ENCODE measurements around the gene CNTNAP1.

Gene CNTNAP1

GRCh38 chr17:42676424-42677011 lies 5.8 kb upstream of the CNTNAP1 start, which contains the start of gene PLEKHH3:
TSS of gene PLEKHH3 (minus strand) at chr17:42676994. CDS start at chr17:42676563, 431 bp downstream.
- H3K4me3 Mint-ChIP-seq: peak within 1 kb of the TSS; percentile 75
- no peak for DNase-seq
- H3K4me1 Mint-ChIP-seq (ENCODE audit: low read depth): peaks cover 56% of the 10 kb centered on the region
- no peaks in the 10 kb centered on the region for H3K9me3 Mint-ChIP-seq
- H3K36me3 Mint-ChIP-seq (ENCODE audit: low read depth): no peaks in the 10 kb centered on the region
- H3K27me3 Mint-ChIP-seq: peaks cover 54% of the 10 kb centered on the region
- H3K27ac Mint-ChIP-seq: peak within 1 kb of the TSS; percentile 85

GRCh38 chr17:42677012-42677857 lies 5.1 kb upstream of the CNTNAP1 start:
- H3K9me3 Mint-ChIP-seq: no peaks in the 10 kb centered on the region
- peak overlapping the region; percentile 75 for H3K4me3 Mint-ChIP-seq
- H3K27me3 Mint-ChIP-seq: peaks cover 56% of the 10 kb centered on the region
- peak; percentile 99 for DNase-seq
- peaks cover 60% of the 10 kb centered on the region for H3K4me1 Mint-ChIP-seq (ENCODE audit: low read depth)
- no peaks in the 10 kb centered on the region for H3K36me3 Mint-ChIP-seq (ENCODE audit: low read depth)
- H3K27ac Mint-ChIP-seq: peak overlapping the region; percentile 85

DNA sequence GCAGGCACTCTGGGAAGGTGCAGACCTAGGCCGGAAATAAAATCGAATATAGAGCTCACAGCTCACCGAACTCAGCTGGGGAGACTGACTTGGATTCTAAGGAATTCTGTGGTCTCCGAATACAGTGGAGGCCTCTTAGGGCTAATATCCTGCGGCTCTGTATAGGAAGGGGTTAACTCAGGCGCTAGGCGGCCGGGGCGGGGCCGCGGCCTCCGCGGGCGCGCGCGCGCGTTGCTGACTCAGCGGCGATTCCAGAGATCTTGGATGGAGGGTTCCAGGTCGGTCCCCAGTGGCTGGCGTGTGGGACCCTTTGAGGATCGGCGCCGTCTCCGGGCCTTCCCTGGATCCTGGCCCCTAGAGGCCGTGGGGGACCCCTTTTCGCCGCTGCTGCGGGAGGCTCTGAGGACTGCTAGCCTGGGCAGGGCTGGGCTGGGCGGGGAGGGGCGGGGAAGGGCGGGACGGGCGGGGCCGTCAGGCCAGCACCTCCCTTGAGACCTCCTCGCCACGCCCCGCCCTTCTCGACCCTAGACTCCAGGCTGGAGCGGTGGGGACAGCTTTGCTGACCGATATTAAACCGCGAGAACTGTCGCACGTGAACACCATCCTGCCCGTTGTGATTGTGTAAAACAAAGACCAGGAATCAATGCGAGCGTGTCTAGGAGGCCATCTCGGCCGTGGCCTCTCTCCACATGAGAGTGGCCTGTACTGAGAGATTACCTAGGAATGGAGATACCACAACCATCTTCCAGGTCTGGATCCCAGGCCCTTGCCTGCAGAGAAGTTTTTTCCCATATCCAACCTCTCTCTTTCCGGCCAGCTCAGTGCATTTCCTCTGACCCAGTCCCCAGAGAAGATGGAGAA lies 4.2 kb upstream of the CNTNAP1 start:
- peak; percentile 91 for DNase-seq
- no peaks in the 10 kb centered on the region for H3K36me3 Mint-ChIP-seq (ENCODE audit: low read depth)
- H3K9me3 Mint-ChIP-seq: no peaks in the 10 kb centered on the region
- H3K4me3 Mint-ChIP-seq: peak overlapping the region; percentile 75
- peak overlapping the region; percentile 85 for H3K27ac Mint-ChIP-seq
- H3K27me3 Mint-ChIP-seq: peaks cover 56% of the 10 kb centered on the region
- peaks cover 66% of the 10 kb centered on the region for H3K4me1 Mint-ChIP-seq (ENCODE audit: low read depth)

DNA sequence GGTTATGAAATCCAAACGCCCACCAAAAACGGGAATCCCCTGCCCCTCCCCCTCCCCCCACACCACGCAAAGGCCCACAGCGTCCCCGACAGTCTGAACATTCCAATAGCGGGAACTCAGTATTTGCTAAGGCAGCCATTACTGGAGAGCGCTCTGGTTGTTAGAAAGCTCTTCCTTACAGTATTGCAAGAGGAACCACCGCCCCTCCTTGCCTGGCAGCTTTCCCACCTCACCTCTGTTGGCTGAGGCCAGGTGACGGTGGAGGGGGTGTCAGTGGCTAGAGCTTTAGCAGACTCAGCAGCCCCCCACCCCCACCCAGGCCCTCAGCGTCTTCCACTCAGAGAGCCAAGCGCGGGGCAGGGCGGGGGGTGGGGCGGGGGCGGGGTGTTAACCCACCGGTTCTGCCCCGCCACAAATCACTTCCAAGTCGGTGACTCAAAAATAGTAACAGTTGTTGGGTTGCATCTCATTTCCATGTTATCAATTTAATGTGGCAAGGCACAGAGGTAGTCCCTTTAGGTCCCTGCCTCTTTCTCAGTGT lies 3.3 kb upstream of the CNTNAP1 start:
- Mint-ChIP-seq H3K27me3 (peaks cover 60% of the 10 kb centered on the region), H3K4me1 (ENCODE audit: low read depth) (peaks cover 73% of the 10 kb centered on the region), H3K36me3 (ENCODE audit: low read depth) (no peaks in the 10 kb centered on the region), H3K4me3 (peak overlapping the region; percentile 47), H3K9me3 (no peaks in the 10 kb centered on the region), H3K27ac (peak overlapping the region; percentile 71)
- DNase-seq: peak; percentile 74

- H3K4me1 Mint-ChIP-seq (ENCODE audit: low read depth): peaks cover 67% of the 10 kb centered on the region
- H3K4me3 Mint-ChIP-seq: peak overlapping the region; percentile 47
- H3K27ac Mint-ChIP-seq: peak overlapping the region; percentile 71
- peak; percentile 84 for DNase-seq
- peaks cover 59% of the 10 kb centered on the region for H3K27me3 Mint-ChIP-seq
- no peaks in the 10 kb centered on the region for H3K36me3 Mint-ChIP-seq (ENCODE audit: low read depth)
- H3K9me3 Mint-ChIP-seq: no peaks in the 10 kb centered on the region
Observed at GRCh38 chr17:42679492-42680330, 2.6 kb upstream of the CNTNAP1 start.

DNA sequence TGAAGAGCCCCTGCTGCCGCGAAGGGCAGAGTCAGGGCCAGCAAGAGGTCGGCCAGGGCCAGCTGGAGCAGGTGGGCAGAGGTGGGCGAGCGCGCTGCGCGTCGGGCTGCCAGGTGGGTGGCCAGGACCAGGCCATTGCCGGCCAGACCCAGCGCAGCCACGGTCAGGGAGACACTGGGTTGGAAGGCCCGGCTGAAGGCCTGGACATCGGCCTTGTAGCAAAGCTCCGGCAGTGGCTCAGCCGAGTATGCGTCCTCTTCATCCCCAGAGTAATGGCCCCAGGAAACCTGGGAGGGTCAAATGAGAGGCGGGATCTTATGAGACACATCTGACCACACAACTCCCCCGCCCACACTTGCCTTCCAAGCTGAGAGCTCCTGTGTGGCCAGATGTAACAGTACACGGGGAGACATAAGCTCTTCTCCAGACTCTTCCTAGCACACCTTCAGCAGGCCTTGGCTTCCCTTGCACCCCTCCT lies 2.0 kb upstream of the CNTNAP1 start:
- H3K4me1 Mint-ChIP-seq (ENCODE audit: low read depth): peaks cover 66% of the 10 kb centered on the region
- no peak overlapping the region for H3K4me3 Mint-ChIP-seq
- H3K36me3 Mint-ChIP-seq (ENCODE audit: low read depth): no peaks in the 10 kb centered on the region
- H3K9me3 Mint-ChIP-seq: no peaks in the 10 kb centered on the region
- DNase-seq: no peak
- peaks cover 53% of the 10 kb centered on the region for H3K27me3 Mint-ChIP-seq
- no peak overlapping the region for H3K27ac Mint-ChIP-seq

DNA sequence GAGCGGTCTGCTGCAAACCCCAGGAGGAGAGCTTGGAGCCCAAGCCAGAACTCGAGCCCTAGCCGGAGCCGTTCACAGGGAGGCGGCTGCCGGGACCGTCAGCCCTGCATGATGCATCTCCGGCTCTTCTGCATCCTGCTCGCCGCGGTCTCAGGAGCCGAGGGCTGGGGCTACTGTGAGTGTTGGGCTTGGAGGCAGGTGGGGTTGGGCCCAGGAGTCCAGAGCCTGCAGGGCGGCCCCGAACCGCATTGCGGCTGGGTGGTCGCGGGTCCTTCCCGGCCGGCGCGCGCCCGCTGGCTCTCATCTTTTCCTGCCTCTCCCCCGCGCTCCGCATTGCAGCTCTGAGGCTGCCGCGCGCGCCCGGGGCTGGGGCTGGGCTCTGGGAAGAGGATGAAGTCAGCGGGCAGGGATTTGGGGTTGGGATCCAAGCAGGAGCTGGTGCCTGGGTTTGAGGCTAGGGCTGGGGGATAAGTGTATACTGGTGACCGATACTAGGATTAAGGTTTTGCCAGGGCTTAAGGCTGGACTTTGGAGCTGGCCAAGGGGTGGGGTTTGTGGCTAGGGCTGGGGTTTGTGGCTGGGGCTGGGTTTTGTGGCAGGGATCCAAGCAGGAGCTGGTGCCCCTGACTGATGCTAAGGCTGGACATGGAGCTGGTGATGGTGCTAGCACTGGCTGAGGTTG lies 532 bp downstream of the CNTNAP1 start:
- Mint-ChIP-seq H3K27ac (no peak overlapping the region), H3K4me1 (ENCODE audit: low read depth) (peaks cover 50% of the 10 kb centered on the region), H3K4me3 (peak overlapping the region; percentile 64), H3K27me3 (peaks cover 42% of the 10 kb centered on the region), H3K36me3 (ENCODE audit: low read depth) (no peaks in the 10 kb centered on the region), H3K9me3 (no peaks in the 10 kb centered on the region)
- DNase-seq: peak; percentile 51

DNA sequence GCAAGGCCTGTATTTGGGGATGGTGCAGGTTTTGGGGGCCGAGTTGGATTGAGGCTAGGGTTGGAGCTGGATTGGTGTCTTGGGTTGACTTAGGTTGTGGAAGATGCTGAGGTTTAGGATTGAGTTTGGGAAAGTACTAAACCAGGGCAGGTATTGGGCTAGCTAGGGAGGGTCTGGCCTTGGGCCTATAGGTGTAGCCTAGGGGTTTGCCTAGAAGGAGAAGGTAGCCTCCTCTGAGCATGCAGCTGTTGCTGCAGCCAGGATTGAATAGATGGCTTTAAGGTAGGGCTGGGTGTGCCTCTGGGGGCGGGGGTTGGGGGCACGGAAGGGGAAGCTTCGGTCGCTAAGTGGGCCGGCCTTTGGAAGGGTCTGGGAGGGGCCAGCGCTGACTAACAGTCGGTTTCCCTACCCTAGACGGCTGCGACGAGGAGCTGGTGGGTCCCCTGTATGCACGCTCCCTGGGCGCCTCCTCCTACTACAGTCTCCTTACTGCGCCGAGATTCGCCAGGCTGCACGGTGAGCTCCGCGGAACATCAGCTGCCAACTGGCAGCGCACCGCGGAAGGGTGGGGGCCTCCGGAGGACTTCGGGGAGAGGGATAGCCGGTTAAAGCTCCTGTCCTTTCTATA lies 1.2 kb downstream of the CNTNAP1 start:
- peaks cover 46% of the 10 kb centered on the region for H3K4me1 Mint-ChIP-seq (ENCODE audit: low read depth)
- H3K27ac Mint-ChIP-seq: no peak overlapping the region
- peaks cover 45% of the 10 kb centered on the region for H3K27me3 Mint-ChIP-seq
- no peaks in the 10 kb centered on the region for H3K36me3 Mint-ChIP-seq (ENCODE audit: low read depth)
- H3K4me3 Mint-ChIP-seq: peak overlapping the region; percentile 20
- peak; percentile 46 for DNase-seq
- H3K9me3 Mint-ChIP-seq: no peaks in the 10 kb centered on the region

- no peak overlapping the region for H3K27ac Mint-ChIP-seq
- no peaks in the 10 kb centered on the region for H3K36me3 Mint-ChIP-seq (ENCODE audit: low read depth)
- no peaks in the 10 kb centered on the region for H3K9me3 Mint-ChIP-seq
- peaks cover 42% of the 10 kb centered on the region for H3K27me3 Mint-ChIP-seq
- DNase-seq: no peak
- H3K4me3 Mint-ChIP-seq: no peak overlapping the region
- H3K4me1 Mint-ChIP-seq (ENCODE audit: low read depth): peaks cover 33% of the 10 kb centered on the region
Observed at GRCh38 chr17:42684929-42685556, 2.7 kb downstream of the CNTNAP1 start.

- H3K36me3 Mint-ChIP-seq (ENCODE audit: low read depth): no peaks in the 10 kb centered on the region
- no peak for DNase-seq
- H3K27ac Mint-ChIP-seq: no peak overlapping the region
- peaks cover 37% of the 10 kb centered on the region for H3K27me3 Mint-ChIP-seq
- H3K4me1 Mint-ChIP-seq (ENCODE audit: low read depth): peaks cover 26% of the 10 kb centered on the region
- no peak overlapping the region for H3K4me3 Mint-ChIP-seq
- H3K9me3 Mint-ChIP-seq: no peaks in the 10 kb centered on the region
Observed at GRCh38 chr17:42685831-42686230, 3.5 kb downstream of the CNTNAP1 start.

DNA sequence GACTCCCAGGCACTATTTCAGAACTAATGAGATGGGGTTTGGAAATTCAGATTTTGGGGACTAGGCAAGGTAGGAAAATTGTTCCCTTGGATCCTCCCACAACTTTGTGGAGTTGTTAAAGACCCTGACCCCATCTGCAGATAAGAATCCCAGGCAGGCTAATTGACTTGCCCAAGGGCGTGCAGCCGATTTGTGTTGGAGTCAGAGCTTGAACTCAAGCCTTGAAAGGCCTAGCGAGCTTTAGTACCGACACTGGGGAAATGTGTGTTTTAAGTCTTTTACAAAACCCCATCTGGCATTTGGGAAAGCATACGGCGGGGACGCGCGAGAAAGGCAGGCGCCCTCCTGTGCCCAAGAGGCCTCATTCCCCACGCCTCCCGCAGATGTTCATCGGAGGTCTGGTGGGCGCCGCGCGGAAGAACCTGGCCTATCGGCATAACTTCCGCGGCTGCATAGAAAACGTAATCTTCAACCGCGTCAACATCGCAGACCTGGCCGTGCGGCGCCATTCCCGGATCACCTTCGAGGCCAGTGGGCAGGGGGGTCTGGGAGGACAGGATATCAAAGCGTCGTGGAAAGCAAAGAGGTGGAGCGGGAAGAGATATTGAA lies 4.3 kb downstream of the CNTNAP1 start:
- peaks cover 20% of the 10 kb centered on the region for H3K4me1 Mint-ChIP-seq (ENCODE audit: low read depth)
- no peaks in the 10 kb centered on the region for H3K9me3 Mint-ChIP-seq
- H3K36me3 Mint-ChIP-seq (ENCODE audit: low read depth): no peaks in the 10 kb centered on the region
- H3K27me3 Mint-ChIP-seq: peaks cover 31% of the 10 kb centered on the region
- H3K27ac Mint-ChIP-seq: no peak overlapping the region
- DNase-seq: no peak
- H3K4me3 Mint-ChIP-seq: no peak overlapping the region

DNA sequence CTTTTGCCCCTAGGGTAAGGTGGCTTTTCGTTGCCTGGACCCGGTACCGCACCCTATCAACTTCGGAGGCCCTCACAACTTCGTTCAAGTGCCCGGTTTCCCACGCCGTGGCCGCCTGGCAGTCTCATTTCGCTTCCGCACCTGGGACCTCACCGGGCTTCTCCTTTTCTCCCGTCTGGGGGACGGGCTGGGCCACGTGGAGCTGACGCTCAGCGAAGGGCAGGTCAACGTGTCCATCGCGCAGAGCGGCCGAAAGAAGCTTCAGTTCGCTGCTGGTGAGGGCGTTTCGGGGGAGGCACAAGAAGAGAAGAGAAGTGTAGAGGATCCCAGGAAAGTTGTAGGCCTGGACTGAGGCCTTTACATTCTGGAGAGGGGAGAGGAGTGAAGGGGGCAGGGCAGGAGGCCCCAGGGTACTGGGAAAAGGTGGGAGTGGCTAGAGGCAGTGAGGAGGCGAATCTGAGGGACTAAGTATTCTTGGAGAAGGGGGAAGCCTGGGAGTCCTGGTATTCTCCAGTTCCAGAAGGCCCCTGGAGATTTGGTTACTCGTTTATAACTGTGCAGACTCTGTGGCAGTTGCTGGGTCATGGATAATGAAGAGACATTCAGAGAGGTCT lies 5.5 kb downstream of the CNTNAP1 start:
- DNase-seq: no peak
- Mint-ChIP-seq H3K4me3 (no peak overlapping the region), H3K36me3 (ENCODE audit: low read depth) (no peaks in the 10 kb centered on the region), H3K27ac (no peak overlapping the region), H3K27me3 (peaks cover 20% of the 10 kb centered on the region), H3K4me1 (ENCODE audit: low read depth) (peaks cover 10% of the 10 kb centered on the region), H3K9me3 (no peaks in the 10 kb centered on the region)

All from activated T-cell treated with anti-CD3 and anti-CD28 coated beads, Interleukin-2, amount 50 U/mL, for 24 hours (primary cell).